GM18498 (cell line): ENCODE results near the gene NDUFS7.

ENCODE experiments used
- ATAC-seq: cut with Tn5 transposase; IDR thresholded peaks from one replicate; pipeline ENCODE4 v1.9.1; 2021; ENCODE audit warnings: mild to moderate bottlenecking, moderate library complexity; ENCODE audit not compliant: unreplicated experiment

NDUFS7 gene

DNA sequence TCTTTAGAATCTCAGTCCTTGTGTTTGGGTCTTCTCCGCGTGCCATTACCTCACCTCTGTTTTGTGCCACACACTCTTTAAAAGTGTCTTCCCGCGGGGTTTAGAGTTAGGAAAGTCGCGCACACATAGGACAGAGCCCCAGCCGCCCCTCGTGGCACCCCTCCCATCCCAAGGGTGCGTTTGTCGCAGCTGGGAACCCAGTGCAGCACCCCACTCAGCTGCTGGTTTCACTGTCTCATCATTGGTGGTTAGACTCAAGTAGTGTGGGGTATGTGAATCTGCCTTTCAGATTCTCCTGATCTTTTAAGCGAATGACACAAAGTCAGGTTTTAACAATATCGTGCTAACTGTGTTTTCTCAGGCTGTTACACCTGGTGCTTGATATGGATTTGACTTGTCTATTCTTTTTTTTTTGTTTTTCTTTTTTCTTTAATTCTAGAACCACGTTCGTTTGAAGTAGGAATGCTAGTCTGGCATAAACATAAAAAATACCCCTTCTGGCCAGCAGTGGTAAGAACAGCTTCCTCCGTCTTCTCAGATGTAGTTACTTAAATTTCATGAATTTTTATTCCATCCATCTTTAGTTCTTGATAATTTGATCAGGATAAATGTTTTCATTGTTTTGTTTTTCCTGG is 19.5 kb upstream of the NDUFS7 start:
- ATAC-seq = no peak

DNA sequence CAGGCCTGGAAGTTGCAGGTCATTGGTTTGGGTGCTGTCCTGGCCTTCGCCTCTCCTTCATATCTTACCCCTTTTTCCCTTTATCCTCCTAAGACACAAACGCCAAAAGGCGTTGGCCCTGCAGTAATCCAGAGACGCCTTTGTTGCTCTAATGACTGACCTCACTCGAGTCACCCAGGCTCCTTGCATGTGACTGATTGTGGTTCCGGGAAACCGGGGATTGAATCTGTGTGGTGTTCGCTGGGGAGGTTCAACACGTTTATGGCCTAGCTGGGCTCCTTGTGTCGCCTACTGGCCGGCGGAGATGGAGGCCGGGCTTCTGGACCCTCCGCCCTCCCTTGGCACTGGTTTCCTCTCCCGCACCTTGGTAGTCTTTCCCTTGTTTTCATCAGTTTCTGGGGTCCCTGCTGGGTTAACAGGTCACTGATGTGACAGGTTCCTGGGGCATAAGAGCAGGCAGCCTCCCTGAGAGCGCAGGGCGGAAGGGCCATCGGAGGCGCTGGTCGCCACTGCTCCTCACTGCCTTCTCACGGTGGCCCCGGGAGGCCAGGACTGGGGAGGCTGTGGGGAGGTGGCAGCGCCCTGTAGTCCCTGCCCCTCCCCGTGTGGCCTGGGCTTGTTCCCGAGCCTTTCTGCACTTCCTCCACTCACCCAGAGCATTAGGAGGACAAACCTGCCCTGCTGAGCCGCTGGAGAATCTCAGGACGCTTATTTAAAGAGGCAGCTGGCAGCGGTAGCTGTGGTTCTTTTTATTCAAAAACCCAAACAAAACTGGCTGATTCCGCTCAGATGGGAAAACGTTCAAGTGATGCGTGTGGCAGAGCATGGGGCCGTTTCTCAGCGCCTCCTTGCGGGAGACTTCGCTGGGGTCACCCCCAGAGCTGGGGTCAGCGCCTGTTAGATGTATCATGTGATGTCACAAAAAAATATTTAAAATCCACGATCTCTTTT is 18.1 kb upstream of the NDUFS7 start:
- ATAC-seq = no peak

- ATAC-seq = no peak
Observed at GRCh38 chr19:1366296-1366695, 17.4 kb upstream of the NDUFS7 start.

- no peak for ATAC-seq
Observed at GRCh38 chr19:1366899-1367870, 16.5 kb upstream of the NDUFS7 start.

GRCh38 chr19:1369214-1369805 is 14.4 kb upstream of the NDUFS7 start:
- ATAC-seq = no peak

- ATAC-seq = no peak
Observed at GRCh38 chr19:1370579-1371361, 12.9 kb upstream of the NDUFS7 start.

GRCh38 chr19:1373042-1373533 is 10.6 kb upstream of the NDUFS7 start:
- ATAC-seq = no peak

DNA sequence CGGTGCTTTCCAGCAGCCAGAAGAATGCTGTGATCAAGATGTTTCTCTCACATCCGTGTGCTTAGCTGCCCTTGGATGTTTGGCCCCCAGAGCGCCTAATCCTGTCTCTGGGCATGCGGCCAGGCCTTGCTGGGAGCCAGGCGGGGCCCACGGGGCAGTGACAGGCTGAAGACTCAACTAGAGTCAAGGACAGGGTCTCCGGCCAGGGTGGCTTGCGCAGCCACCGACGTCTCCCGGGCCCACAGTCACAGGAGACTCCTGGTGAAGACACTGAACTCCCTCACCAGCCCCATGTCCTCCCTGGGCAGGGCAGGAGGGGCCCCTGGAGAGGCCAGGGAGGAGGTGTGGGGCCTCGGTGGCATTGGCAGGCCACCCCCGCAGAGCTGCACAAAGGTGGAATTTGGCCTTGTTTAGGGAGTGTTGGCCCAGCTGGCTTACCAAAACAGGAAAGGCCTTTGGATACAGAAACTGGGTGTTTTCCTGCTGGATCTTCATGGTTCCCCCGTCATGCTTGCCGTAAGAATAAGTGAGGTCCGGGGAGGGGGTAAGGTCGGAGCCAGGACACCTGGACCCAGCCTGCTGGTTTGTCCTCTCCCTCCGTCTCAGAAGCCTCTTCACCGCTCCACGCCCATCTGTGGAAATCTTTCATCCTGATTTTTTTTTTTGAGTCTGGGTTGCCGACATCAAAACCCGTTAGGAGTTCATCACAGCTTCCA is 10.0 kb upstream of the NDUFS7 start:
- ATAC-seq = no peak

GRCh38 chr19:1374250-1374577 is 9.5 kb upstream of the NDUFS7 start:
- ATAC-seq = no peak

- no peak for ATAC-seq
Observed at GRCh38 chr19:1376415-1376805, 7.3 kb upstream of the NDUFS7 start.

- no peak for ATAC-seq
Observed at GRCh38 chr19:1377176-1377964, 6.3 kb upstream of the NDUFS7 start.

- ATAC-seq = no peak
Observed at GRCh38 chr19:1377965-1378785, 5.5 kb upstream of the NDUFS7 start.

DNA sequence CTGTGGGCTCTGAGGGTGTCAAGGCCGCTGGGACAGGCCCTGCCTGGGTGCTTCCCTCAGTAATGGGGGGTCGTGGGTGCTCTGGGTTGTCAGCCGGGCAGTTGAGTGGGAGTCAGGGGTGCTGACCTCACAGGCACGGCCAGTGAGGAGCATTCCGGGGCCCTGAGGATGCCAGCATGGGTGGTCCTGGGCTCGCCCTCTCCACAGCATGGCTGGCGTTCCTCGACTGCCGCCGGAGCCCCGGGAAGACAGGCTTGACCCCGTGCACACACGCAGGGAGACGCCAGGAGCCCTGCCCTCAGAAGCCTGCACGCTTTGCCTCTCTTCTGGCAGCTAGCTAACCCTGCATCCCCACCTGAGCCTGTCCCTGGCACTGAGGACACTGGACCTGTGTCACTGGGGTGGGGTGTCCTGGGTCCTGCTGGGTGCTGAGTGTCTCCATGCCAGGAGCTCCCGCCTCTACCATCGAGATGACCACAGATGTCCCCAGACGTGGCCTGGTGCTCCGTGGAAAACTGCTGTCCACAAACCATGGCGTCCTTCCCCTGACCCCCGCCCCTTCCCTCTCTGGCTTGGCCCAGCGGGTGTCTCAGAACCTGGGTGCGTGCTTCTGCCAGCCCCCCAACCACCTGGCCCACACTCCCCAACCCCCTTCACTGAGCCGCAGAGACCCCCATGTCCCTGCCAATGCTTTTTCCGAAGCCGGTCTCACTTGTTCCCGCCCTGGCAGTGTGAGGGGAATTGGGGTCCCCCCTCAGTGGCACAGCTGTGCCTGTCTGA is 4.4 kb upstream of the NDUFS7 start:
- ATAC-seq = no peak

GRCh38 chr19:1379961-1380489 is 3.7 kb upstream of the NDUFS7 start:
- no peak for ATAC-seq

GRCh38 chr19:1382250-1382649 is 1.5 kb upstream of the NDUFS7 start:
- ATAC-seq = no peak

- ATAC-seq = no peak
Observed at GRCh38 chr19:1383017-1383311, 743 bp upstream of the NDUFS7 start.

DNA sequence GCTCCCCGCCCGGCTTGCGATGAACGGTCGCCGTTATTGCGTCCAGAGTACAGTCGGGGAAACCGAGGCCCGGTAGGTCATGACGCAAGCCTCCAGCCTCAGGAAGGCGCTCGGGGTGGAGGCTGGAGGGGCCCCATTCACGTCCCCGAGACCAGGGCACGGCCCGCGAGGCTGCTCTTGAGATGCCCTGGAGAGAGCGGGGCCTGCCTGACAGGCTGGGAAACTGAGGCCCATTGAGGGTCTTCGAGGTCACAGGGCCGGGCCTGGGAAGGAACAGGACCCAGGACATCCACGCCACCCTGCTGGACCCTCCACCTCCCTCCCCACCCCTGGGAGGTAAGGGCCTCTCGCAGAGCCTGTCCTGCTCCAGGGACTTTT is 367 bp downstream of the NDUFS7 start:
- peak; percentile 4 for ATAC-seq
